Endothelial cell (in vitro differentiated cells): ENCODE data around the gene DNAH8. TPM values are rescaled to one million over a fixed set of nuclear protein-coding genes. Genes with fewer than 3 reads are reported as not detected.

ENCODE experiments used
- DNase-seq: peaks from one replicate; pipeline ENCODE4 v3.0.0; 2021; ENCODE audit warnings: low spot score
- H3K27ac Mint-ChIP-seq: one replicate; pipeline ENCODE4 v1.8.0; 2021; ENCODE audit warnings: mixed read lengths, inconsistent platforms; ENCODE audit not compliant: unreplicated experiment
- H3K27me3 Mint-ChIP-seq: one replicate; pipeline ENCODE4 v1.8.0; 2021; ENCODE audit warnings: mild to moderate bottlenecking, moderate library complexity, mixed read lengths, inconsistent platforms; ENCODE audit not compliant: unreplicated experiment
- H3K36me3 Mint-ChIP-seq: one replicate; pipeline ENCODE4 v1.8.0; 2021; ENCODE audit warnings: mild to moderate bottlenecking, low read depth, mixed read lengths, inconsistent platforms; ENCODE audit not compliant: unreplicated experiment
- H3K4me1 Mint-ChIP-seq: one replicate; pipeline ENCODE4 v1.8.0; 2021; ENCODE audit warnings: mild to moderate bottlenecking, mixed read lengths, inconsistent platforms; ENCODE audit not compliant: unreplicated experiment
- H3K4me3 Mint-ChIP-seq: one replicate; pipeline ENCODE4 v1.8.0; 2021; ENCODE audit warnings: mild to moderate bottlenecking, mixed read lengths, inconsistent platforms; ENCODE audit not compliant: unreplicated experiment
- H3K9me3 Mint-ChIP-seq: one replicate; pipeline ENCODE4 v1.8.0; 2021; ENCODE audit warnings: mixed read lengths, inconsistent platforms; ENCODE audit not compliant: unreplicated experiment
- total RNA-seq: library from RNA; stranded (reverse); fragmentation: NEBNext Ultra II Directional; extraction: Animal tissue kit (Norgen Biotek cat#: 25700); gene quantifications from one replicate; pipeline ENCODE4 v1.2.1, GENCODE V29; 2021; ENCODE audit not compliant: unreplicated experiment
- TF ChIP-seq, protein P1 (sequence below): fragments of 200-600 bp; sonication (generic); IDR thresholded peaks from one replicate; pipeline ENCODE4 v1.5.0; 2021; ENCODE audit warnings: antibody characterized with exemption; ENCODE audit not compliant: unreplicated experiment

The DNAH8 gene
- total RNA-seq, 1 donor from 2014 or later, result 0.05 TPM

DNA sequence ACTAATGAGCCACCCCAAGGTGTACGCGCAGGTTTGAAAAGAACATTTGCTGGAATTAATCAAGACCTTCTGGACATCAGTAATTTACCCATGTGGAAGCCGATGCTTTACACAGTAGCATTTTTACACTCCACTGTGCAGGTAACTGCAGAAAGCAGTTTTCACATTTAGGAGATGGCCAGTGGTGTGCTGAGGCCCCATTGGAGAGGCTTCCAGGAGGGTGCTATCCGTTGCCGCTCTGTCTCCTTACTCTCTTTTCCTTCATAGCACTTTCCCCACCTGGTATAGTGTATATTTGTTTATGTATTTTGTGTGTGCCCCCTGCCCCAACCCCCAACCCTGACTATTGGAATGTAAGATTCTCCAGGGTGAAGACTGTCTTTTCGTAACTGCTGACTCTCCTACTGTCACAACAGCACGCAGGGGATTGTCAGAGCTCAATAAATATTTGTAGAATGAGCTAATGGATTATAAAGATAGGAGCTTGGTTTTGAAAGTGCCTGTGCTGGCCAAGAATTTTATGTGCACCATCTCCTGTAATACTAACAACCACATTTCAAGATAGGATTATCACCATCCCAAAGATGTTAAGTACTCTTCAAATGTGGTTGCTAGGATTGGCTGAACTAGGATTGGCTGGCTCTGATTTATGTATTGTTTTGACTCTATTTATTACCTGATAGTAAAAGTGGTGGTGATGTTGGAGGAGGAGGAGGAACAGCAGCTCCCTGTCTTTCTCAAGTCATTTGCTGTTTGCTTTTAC lies 259.5 kb downstream of the DNAH8 start:
- H3K27ac Mint-ChIP-seq, result no peak overlapping the region
- no peak for DNase-seq
- H3K36me3 Mint-ChIP-seq, result no peaks in the 10 kb centered on the region
- H3K4me3 Mint-ChIP-seq, result no peak overlapping the region
- H3K4me1 Mint-ChIP-seq, result no peaks in the 10 kb centered on the region
- H3K9me3 Mint-ChIP-seq, result no peaks in the 10 kb centered on the region
- TF ChIP-seq, protein P1, sequence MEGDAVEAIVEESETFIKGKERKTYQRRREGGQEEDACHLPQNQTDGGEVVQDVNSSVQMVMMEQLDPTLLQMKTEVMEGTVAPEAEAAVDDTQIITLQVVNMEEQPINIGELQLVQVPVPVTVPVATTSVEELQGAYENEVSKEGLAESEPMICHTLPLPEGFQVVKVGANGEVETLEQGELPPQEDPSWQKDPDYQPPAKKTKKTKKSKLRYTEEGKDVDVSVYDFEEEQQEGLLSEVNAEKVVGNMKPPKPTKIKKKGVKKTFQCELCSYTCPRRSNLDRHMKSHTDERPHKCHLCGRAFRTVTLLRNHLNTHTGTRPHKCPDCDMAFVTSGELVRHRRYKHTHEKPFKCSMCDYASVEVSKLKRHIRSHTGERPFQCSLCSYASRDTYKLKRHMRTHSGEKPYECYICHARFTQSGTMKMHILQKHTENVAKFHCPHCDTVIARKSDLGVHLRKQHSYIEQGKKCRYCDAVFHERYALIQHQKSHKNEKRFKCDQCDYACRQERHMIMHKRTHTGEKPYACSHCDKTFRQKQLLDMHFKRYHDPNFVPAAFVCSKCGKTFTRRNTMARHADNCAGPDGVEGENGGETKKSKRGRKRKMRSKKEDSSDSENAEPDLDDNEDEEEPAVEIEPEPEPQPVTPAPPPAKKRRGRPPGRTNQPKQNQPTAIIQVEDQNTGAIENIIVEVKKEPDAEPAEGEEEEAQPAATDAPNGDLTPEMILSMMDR, result no peak
- H3K27me3 Mint-ChIP-seq, result no peaks in the 10 kb centered on the region

DNA sequence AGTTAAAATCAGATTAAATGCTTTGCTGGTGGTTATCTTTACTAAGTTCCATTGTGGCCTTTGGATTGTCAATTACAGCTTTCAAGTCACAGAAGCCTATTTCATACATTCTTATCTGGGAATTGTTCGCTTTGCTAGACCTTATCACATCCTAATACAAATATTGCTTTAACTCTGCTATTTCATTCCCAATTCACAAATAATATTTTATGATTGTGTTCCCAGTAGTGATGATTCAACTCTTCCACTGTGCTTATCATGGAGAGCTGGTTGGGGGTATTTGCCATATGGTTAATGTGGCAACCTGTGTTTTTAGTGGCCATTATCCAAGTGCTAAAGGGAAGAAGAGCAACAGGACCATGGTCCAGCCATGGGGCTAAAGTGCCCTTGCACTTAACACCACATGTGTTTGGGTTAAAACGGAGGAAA lies 260.5 kb downstream of the DNAH8 start:
- TF ChIP-seq, protein P1, result no peak
- Mint-ChIP-seq H3K27me3 (no peaks in the 10 kb centered on the region), H3K4me3 (no peak overlapping the region), H3K36me3 (no peaks in the 10 kb centered on the region), H3K9me3 (no peaks in the 10 kb centered on the region), H3K27ac (no peak overlapping the region), H3K4me1 (no peaks in the 10 kb centered on the region)
- no peak for DNase-seq

DNA sequence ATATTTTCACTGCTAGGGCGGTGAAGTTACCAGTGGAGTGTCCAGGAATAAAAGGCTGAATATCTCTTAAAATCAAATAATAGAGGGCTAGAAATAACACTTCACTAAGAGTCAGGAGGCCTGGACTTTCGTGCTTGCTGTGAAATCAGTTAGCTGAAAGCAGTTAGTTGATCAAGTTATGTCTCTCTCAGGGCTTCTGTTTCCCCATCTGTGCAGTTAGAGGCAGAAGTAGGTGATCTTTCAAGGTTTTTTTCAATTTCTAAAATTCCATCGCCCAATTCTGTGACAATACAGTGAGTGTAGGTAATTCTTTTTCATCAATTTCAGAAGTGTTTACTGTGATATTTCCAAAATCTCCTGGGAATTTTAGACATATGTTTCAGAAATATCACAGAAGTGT lies 260.9 kb downstream of the DNAH8 start:
- no peaks in the 10 kb centered on the region for H3K4me1 Mint-ChIP-seq
- no peaks in the 10 kb centered on the region for H3K27me3 Mint-ChIP-seq
- H3K4me3 Mint-ChIP-seq, result no peak overlapping the region
- no peak for DNase-seq
- H3K27ac Mint-ChIP-seq, result no peak overlapping the region
- TF ChIP-seq, protein P1, result no peak
- no peaks in the 10 kb centered on the region for H3K9me3 Mint-ChIP-seq
- no peaks in the 10 kb centered on the region for H3K36me3 Mint-ChIP-seq

DNA sequence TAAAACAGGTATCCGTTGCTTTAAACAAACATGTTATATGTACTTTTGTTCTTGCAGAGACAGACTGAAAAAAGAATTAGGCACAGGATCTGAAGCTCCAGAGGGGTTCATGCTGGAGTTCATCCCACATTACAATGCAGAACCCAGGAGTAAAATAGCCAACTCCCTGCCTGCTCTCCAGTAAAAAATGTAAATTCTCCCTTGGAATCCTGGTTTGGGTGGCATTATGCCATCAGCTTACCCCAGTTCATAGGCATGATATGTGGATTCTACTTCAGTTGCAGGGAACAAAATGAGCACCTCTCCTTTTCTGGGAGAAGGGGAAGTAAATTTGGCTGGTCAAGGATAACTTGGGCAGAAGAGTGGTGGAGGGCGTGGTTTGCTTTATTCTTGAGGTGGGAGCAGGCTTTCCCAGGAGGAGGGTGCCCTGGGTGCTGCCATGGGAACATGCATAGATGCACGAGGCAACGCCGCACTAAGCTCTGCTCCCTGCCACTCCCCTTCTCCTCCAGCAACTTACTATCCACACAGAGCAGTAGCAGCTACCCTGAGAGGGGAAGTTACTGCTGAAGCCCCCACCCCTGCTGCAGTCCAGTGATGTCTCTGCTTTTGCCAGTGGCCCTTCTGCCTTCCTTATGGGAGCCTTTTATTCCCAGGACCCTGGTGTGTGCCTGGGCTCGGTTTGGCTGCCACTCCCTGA lies 261.8 kb downstream of the DNAH8 start:
- DNase-seq, result no peak
- H3K4me1 Mint-ChIP-seq, result no peaks in the 10 kb centered on the region
- TF ChIP-seq, protein P1, result no peak
- H3K27me3 Mint-ChIP-seq, result no peaks in the 10 kb centered on the region
- no peak overlapping the region for H3K4me3 Mint-ChIP-seq
- no peaks in the 10 kb centered on the region for H3K36me3 Mint-ChIP-seq
- H3K9me3 Mint-ChIP-seq, result no peaks in the 10 kb centered on the region
- no peak overlapping the region for H3K27ac Mint-ChIP-seq

DNA sequence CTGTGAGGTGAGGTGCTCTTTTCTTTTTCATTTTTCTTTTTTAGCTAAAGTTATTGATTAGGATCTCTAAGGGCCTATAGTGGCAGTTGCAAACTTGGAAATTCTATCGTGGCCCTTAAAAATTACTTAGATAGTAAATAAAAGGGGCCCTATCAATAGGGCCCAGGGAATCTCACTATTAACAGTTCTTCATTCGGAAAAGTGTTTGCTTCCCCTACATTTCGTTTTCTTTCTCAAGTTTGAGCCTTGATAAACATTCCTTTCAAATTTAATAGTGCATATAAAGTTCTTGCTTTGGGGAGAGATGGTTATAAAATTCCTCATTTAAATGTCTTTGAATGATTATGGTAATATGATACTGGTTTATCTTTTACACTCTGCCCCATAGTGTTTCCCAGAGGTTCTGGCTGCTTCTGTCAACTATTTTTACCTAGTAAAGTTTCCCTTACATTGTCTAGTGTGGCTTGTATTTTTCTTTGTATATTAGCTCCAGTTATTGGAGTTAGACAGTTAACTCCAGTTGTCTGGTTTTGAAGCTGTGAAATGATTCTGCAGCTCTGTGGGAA lies 263.1 kb downstream of the DNAH8 start:
- DNase-seq, result no peak
- H3K27me3 Mint-ChIP-seq, result no peaks in the 10 kb centered on the region

More for the DNA sequence above, 263.1 kb downstream of the DNAH8 start:
- TF ChIP-seq, protein P1, result no peak
- no peaks in the 10 kb centered on the region for H3K36me3 Mint-ChIP-seq
- no peak overlapping the region for H3K4me3 Mint-ChIP-seq
- no peak overlapping the region for H3K27ac Mint-ChIP-seq
- no peaks in the 10 kb centered on the region for H3K4me1 Mint-ChIP-seq
- H3K9me3 Mint-ChIP-seq, result no peaks in the 10 kb centered on the region
